CD4-positive, alpha-beta T cell treated with Interleukin-12 subunit alpha and Interleukin-12 subunit beta, for 1 hour (primary cell): Measurements from ENCODE around the gene TUBB1.
A peak's percentile ranks its signal among the peaks of the same experiment; 100 is the strongest.
"Not testable (repeated sequence)": the region's sequence is repeated elsewhere in the genome, so short reads cannot be mapped to it uniquely, and the experiment has no call there.

Experiments used
- DNase-seq: peaks from one replicate; pipeline ENCODE4 v3.0.0-alpha.2; 2020

TUBB1 gene

GRCh38 chr20:59019217-59019616 lies at the start of gene TUBB1:
TUBB1 (plus strand) TSS chr20:59019429; CDS start chr20:59019523, 94 bp downstream.
- no peak for DNase-seq

GRCh38 chr20:58969439-58969838 lies 49.8 kb upstream of the TUBB1 start:
- no peak for DNase-seq

- DNase-seq, result no peak
Measured at GRCh38 chr20:58970146-58970545, 49.1 kb upstream of the TUBB1 start.

GRCh38 chr20:58971429-58971828 lies 47.8 kb upstream of the TUBB1 start:
- no peak for DNase-seq

GRCh38 chr20:58973179-58973578 lies 46.0 kb upstream of the TUBB1 start:
- DNase-seq, result no peak

GRCh38 chr20:58973866-58974265 lies 45.4 kb upstream of the TUBB1 start:
- DNase-seq, result no peak

- no peak for DNase-seq
Measured at GRCh38 chr20:58975353-58975752, 43.9 kb upstream of the TUBB1 start.

- no peak for DNase-seq
Measured at GRCh38 chr20:58976061-58976730, 43.0 kb upstream of the TUBB1 start.

- DNase-seq, result no peak
Measured at GRCh38 chr20:58978351-58979190, 40.7 kb upstream of the TUBB1 start.

- DNase-seq, result peak; percentile 91
Measured at GRCh38 chr20:58980711-58981627, 38.3 kb upstream of the TUBB1 start, which contains the start of gene NELFCD. NELFCD (plus strand) TSS chr20:58981256; CDS start chr20:58981310, 54 bp downstream.

- DNase-seq, result peak; percentile 19
Measured at GRCh38 chr20:58981628-58982364, 37.4 kb upstream of the TUBB1 start.

GRCh38 chr20:58982406-58983114 lies 36.7 kb upstream of the TUBB1 start:
- DNase-seq, result peak; percentile 58

GRCh38 chr20:58983115-58983468 lies 36.1 kb upstream of the TUBB1 start:
- DNase-seq, result not testable (repeated sequence)

GRCh38 chr20:58984691-58985090 lies 34.5 kb upstream of the TUBB1 start:
- DNase-seq, result no peak

- no peak for DNase-seq
Measured at GRCh38 chr20:58985656-58986055, 33.6 kb upstream of the TUBB1 start.

- DNase-seq, result no peak
Measured at GRCh38 chr20:58986286-58986967, 32.8 kb upstream of the TUBB1 start.

GRCh38 chr20:58986968-58987517 lies 32.2 kb upstream of the TUBB1 start:
- DNase-seq, result no peak

- no peak for DNase-seq
Measured at GRCh38 chr20:58987790-58988564, 31.3 kb upstream of the TUBB1 start.

GRCh38 chr20:58988565-58988882 lies 30.7 kb upstream of the TUBB1 start:
- DNase-seq, result no peak

- DNase-seq, result no peak
Measured at GRCh38 chr20:58989196-58989595, 30.0 kb upstream of the TUBB1 start.
